DND-41 (cell line): Measurements from ENCODE around the gene STON1.

Experiments used
- CTCF ChIP-seq: IDR thresholded peaks from 2 replicates; pipeline ENCODE4 v1.5.1; 2012; ENCODE audit warnings: borderline replicate concordance, low read length, moderate library complexity, mild to moderate bottlenecking; ENCODE audit not compliant: poor library complexity, severe bottlenecking; ENCODE audit errors: extremely low read depth
- EZH2 ChIP-seq: IDR thresholded peaks from 3 replicates; pipeline ENCODE4 v1.6.1; 2012; ENCODE audit warnings: borderline replicate concordance, low read depth, mild to moderate bottlenecking, moderate library complexity, low read length, inconsistent platforms; ENCODE audit not compliant: severe bottlenecking

DNA sequence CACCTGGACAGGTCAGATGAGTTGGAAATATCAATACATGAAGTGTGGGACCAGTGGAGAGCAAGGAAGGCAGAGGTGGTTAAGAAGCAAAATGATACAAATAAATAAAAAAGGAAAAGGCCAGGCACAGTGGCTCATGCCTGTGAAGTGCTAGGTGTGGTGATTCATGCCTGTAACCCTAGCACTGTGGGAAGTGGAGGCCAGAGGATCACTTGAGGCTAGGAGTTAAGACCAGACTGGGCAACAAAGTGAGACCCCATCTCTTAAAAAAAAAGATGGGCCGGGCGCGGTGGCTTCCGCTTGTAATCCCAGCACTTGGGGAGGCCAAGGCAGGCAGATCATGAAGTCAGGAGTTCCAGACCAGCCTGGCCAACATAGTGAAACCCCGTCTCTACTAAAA is 2.9 kb downstream of the STON1 start:
- TF ChIP-seq CTCF (no peak), EZH2 (no peak)
